ENCODE measurements around the gene OFD1. TPM values are rescaled to one million over a fixed set of nuclear protein-coding genes. Genes with fewer than 3 reads are reported as not detected.
A peak's percentile ranks its signal among the peaks of the same experiment; 100 is the strongest.
"Not testable (repeated sequence)": the region's sequence is repeated elsewhere in the genome, so short reads cannot be mapped to it uniquely, and the experiment has no call there.

Gene OFD1
- total RNA-seq, 1 donor from 2014 or later, result 22.4 TPM

DNA sequence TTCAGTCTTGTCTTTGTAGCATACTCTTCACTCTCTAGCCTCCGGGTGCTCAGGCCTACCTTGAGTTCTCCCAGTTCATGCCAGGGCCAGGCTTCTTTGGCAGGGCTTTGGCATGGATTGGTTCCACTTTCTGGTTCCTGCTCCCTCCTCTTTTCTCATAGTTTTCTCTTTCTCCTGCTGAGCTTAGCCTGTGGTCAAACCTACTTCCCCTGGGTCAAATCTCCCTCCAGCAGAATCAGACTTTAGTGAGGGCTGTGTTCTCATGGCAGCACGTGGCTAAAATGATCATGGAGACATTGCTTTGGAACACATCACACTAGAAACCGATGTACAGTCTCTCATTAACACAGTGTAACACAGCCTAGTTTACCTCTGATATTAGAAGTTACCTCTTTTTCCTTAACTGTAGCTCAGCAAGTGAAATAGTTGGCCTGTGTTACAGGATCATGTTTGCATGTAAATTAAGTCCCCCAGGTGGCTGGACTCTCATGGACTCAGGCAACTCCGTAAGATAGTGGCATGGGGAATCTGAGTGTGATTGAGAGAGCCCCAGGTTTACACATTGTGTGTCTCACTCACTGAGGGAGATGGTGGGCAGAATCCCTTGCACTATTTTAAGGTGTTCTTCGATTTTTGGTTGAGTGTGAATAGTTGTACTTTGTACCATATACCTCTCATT is 32.3 kb upstream of the OFD1 start:
- ATAC-seq, result no peak

- ATAC-seq, result no peak
Measured at GRCh38 chrX:13703135-13703534, 31.4 kb upstream of the OFD1 start.

DNA sequence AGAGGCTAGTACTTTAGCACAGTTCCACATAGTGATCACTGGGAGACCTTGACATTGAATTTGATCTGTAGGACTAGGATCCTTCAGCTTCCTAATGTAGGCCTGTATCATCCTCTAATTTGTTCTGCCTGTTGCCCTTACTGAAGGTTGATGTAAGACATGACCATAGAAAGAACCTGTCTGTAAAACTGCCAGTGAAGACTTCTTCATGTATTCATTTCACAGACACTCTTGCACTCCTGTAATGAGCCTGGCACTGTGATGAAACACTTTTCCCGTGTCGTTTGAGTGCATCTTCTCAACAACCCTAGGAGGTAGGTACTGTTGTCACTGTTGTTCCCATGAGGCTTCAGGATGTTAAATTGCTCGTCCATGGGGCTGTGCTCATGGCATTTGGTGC is 31.0 kb upstream of the OFD1 start:
- no peak for ATAC-seq

GRCh38 chrX:13711141-13711540 is 23.4 kb upstream of the OFD1 start:
- no peak for ATAC-seq

GRCh38 chrX:13716455-13716854 is 18.1 kb upstream of the OFD1 start:
- ATAC-seq, result no peak

GRCh38 chrX:13716905-13717304 is 17.6 kb upstream of the OFD1 start:
- no peak for ATAC-seq

DNA sequence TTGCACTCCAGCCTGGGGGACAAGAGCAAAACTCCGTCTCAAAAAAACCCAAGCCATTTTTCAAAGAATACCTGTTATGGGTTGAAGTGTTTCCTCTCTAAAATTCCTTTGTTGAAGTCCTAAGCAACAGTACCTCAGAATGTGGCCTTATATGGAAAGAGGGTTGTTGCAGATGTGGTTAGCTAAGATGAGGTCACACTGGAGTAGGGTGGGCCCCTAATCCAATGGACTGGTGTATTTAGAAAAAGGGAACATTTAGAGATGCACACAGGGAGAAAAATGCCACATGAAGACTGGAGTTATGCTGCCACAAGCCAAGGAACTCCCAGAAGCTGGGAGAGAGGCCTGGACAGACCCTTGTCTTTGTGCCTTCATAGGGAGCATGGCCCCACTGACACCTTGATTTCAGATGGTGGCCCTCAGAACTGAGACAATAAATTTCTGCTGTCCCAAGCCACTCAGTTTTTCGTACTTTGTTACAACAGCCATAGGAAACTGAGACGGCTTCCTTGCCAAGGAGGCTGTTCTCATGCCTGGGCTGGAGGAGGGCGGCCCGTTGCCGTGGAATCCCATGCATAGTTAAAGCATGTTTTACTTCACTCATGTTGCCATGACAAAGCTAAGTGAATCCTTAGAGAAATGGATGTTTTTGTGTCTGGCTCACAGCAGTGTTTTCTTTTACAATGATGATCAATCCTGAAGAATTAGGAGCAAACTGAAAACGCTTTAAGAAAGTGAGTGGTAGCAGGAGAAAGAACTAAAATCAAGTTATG is 16.7 kb upstream of the OFD1 start:
- no peak for ATAC-seq

DNA sequence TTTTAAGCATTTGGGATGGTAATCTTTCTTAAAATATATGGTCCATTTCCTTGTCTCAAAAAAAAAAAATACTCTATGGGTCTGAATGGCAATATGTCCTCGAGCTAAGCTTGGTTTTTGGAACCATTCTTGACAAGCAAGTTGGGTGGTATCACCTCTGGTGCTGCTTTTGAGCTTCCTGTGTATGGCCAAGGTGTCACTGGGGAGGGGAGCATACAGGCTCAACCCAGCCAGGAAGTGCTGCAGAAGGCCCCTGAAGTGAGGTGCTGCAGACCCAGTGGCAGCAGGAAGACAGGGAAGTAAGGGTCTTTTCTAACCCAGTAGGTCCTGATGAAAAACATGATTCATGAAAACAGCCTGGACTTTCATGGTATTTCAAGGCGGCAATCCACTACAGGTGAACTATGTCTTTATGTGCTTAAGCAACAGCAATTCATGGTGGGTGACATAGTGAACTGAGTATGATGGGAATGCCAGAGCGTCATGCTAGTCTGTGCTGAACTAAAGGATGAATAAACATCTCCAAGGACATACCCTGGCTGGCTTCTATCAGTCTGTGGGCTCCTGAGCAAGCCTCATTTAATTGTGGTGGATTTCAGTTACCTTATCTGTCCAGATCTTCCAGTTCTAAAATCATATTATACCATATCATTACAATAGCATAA is 15.2 kb upstream of the OFD1 start:
- ATAC-seq, result no peak

DNA sequence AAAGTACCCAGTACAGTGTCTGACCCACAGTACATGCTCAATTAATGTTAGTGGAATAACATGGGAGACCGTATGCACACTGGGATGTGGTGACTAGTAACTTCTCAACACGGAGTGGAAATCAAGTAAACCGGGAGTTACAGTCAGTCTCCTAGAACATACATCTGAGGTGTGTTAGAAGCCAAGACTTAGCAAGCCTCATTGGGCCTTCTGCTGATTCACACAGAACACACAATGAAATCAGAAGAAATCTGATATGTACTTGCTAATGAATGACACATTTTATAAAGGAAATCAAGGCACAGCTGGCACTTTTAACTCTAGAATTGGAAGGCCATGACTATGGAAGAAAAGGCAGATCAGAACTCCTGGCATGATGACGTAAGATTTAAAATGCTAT is 13.2 kb upstream of the OFD1 start:
- ATAC-seq, result peak; percentile 15

GRCh38 chrX:13721819-13722519 is 12.6 kb upstream of the OFD1 start:
- no peak for ATAC-seq

DNA sequence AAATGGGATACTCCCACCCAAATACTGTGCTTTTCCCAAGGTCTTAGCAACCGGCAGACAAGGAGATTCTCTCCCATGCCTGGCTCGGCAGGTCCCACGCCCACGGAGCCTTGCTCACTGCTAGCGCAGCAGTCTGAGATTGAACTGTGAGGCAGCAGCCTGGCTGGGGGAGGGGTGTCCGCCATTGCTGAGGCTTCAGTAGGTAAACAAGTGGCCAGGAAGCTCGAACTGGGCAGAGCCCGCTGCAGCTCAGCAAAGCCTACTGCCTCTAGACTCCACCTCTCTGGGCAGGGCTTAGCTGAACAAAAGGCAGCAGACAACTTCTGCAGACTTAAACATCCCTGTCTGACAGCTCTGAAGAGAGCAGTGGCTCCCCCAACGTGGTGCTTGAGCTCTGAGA is 9.7 kb upstream of the OFD1 start:
- not testable (repeated sequence) for ATAC-seq

GRCh38 chrX:13726583-13726982 is 8.0 kb upstream of the OFD1 start:
- not testable (repeated sequence) for ATAC-seq

DNA sequence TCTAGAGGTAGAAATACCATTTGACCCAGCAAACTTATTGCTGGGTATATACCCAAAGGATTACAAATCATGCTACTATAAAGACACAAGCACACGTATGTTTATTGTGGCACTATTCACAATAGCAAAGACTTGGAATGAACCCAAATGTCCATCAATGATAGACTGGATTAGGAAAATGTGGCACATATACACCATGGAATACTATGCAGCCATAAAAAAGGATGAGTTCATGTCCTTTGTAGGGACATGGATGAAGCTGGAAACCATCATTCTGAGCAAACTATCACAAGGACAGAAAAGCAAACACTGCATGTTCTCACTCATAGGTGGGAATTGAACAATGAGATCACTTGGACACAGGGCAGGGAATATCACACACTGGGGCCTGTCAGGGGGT is 4.0 kb upstream of the OFD1 start:
- ATAC-seq, result not testable (repeated sequence)

DNA sequence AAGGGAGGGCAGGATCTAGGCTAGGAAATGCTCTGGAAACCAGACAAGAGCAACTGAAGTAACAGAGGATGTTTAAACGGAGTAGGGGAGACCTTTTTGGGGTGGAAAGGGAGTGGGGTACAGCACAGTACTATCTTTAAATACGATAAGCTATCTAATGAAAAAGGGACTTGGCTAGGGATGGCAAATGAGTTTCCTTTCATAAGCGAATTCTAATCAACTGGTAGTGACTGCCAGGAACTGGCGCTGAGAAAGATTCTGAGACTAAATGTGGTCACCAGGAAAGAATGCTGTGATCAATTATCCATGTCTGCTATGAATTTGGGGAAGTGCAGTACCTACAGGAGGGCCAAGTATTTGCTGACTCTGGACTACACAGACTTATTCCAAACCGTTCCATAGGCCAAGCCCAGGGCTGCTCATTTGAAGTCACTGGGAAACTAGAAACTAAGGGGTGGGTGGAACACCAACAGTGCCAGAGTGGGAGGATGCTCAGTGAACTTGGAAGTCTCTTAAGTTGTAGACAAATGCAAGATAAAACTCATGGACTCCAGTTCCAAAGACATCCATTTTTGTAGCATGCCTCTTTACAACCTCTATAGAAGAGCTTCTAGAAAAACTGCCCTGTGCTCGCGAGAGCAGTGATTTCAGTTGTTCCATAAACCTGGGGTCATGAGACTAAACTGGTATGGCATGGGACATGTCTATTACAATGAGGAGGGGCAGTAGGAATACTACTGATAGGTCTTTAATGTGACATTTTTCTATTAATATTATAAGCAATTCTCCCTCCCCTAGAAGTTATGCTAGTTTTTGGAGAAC is 2.1 kb upstream of the OFD1 start:
- ATAC-seq, result no peak

- ATAC-seq, result no peak
Measured at GRCh38 chrX:13733506-13733905, 1.0 kb upstream of the OFD1 start.

- ATAC-seq, result no peak
Measured at GRCh38 chrX:13741695-13742094, 7.1 kb downstream of the OFD1 start.

DNA sequence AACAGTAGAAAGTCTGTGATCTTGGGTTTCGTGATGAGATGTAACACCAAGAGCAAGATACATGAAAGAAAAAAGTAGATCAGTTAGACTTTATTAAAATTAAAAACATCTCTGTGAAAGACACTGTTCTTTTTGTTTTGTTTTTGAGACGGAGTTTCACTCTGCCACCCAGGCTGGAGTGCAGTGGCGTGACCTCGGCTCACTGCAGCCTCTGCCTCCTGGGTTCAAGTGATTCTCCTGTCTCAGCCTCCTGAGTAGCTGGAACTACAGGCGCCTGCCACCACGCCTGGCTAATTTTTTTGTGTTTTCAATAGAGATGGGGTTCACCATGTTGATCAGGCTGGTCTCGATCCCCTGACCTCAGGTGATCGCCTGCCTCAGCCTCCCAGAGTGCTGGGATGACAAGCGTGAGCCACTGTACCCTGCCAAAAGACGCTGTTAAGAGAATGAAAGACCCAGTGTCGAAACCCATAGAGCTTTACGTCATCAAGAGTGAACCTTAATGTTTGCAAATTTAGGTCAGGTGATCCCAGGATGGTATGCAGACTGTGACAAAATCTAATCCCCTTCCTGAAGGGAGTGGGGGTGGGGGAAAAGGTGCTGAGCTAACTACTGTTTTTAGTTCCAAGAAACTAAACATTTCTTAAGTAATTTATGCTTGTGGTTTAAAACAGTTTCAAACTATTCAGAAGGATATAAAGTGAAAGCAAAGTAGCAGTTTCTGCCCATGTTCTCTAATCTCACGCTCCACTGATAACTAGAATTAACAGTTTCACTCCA is 8.0 kb downstream of the OFD1 start:
- ATAC-seq, result no peak

GRCh38 chrX:13747836-13748235 is 13.3 kb downstream of the OFD1 start:
- ATAC-seq, result peak; percentile 69

DNA sequence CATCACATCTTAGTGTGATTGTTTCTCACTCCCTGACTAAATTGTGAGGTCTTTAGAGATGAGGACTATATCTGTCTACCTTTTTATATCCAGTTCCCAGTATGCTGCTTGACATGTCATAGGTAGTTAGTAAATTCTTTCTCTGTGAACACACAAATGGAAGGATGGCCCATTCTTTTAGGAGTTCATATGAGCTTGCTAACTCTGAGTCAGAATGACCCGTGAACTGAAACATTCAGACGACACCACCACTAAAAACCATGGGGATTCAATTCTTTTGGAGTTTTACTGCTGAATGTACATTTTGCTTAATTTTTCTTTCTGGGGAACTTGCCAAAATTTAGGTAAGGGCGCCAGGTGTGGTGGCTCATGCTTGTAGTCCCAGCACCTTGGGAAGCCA is 13.9 kb downstream of the OFD1 start:
- no peak for ATAC-seq

- peak; percentile 70 for ATAC-seq
Measured at GRCh38 chrX:13750204-13750603, 15.7 kb downstream of the OFD1 start.

DNA sequence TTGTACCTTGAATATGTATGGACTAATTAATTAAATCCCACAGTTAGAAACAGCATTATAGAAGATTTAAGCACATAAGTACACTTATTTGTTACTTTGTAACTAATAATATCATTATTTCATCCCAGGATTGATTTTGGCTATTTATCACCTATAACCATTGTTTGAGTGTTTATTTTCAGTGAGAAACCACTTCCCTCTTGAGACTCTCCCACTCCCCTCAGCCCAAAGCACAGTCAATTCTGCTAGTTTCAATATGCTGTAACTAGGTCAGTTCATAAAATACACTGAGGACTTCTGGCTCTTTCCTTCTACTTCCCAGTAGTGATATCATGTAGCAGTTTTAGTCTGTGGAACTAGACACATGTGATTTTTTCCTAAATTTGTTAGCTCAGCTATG is 16.3 kb downstream of the OFD1 start:
- no peak for ATAC-seq

All from esophagus mucosa (tissue), 1 donor.